Glomerular visceral epithelial cell (primary cell): ENCODE results near the gene CUTC.
"Not testable (repeated sequence)": the region's sequence is repeated elsewhere in the genome, so short reads cannot be mapped to it uniquely, and the experiment has no call there.

ENCODE experiments used
- DNase-seq: peaks from one replicate; pipeline ENCODE4 v3.0.0-alpha.2; 2016; ENCODE audit errors: extremely low spot score

The CUTC gene

GRCh38 chr10:99742701-99743100 is 10.7 kb downstream of the CUTC start:
- no peak for DNase-seq

- DNase-seq = no peak
Observed at GRCh38 chr10:99743841-99744240, 11.8 kb downstream of the CUTC start.

GRCh38 chr10:99746166-99746565 is 14.1 kb downstream of the CUTC start:
- not testable (repeated sequence) for DNase-seq

- no peak for DNase-seq
Observed at GRCh38 chr10:99748823-99749451, 16.9 kb downstream of the CUTC start.

GRCh38 chr10:99750641-99751040 is 18.6 kb downstream of the CUTC start:
- no peak for DNase-seq

GRCh38 chr10:99754670-99755069 is 22.6 kb downstream of the CUTC start:
- no peak for DNase-seq

GRCh38 chr10:99756159-99756558 is 24.1 kb downstream of the CUTC start:
- DNase-seq = no peak

GRCh38 chr10:99758211-99758891 is 26.3 kb downstream of the CUTC start:
- no peak for DNase-seq

GRCh38 chr10:99760321-99760720 is 28.3 kb downstream of the CUTC start:
- no peak for DNase-seq

GRCh38 chr10:99761365-99761764 is 29.3 kb downstream of the CUTC start:
- DNase-seq = no peak

GRCh38 chr10:99765672-99766301 is 33.8 kb downstream of the CUTC start:
- no peak for DNase-seq

- no peak for DNase-seq
Observed at GRCh38 chr10:99766302-99766681, 34.3 kb downstream of the CUTC start.

GRCh38 chr10:99767901-99768300 is 35.9 kb downstream of the CUTC start:
- no peak for DNase-seq

- DNase-seq = no peak
Observed at GRCh38 chr10:99768556-99768955, 36.5 kb downstream of the CUTC start.

GRCh38 chr10:99769706-99770105 is 37.7 kb downstream of the CUTC start:
- no peak for DNase-seq

GRCh38 chr10:99770408-99771045 is 38.5 kb downstream of the CUTC start:
- DNase-seq = no peak

- peak; percentile 47 for DNase-seq
Observed at GRCh38 chr10:99775850-99776249, 43.8 kb downstream of the CUTC start.

- DNase-seq = no peak
Observed at GRCh38 chr10:99777918-99778714, 46.1 kb downstream of the CUTC start.

GRCh38 chr10:99779335-99779734 is 47.3 kb downstream of the CUTC start:
- peak; percentile 73 for DNase-seq

GRCh38 chr10:99781734-99782429 is 49.8 kb downstream of the CUTC start:
- no peak for DNase-seq
